Neutrophil (primary cell): ENCODE measurements around the gene SYT3.

ENCODE experiments used
- H3K27ac ChIP-seq: fragments of 200-600 bp; sonication (generic); 2 replicates; pipeline ENCODE4 v1.5.1; 2016; ENCODE audit warnings: mild to moderate bottlenecking, moderate library complexity
- H3K27me3 ChIP-seq: fragments of 200-600 bp; sonication (generic); 2 replicates; pipeline ENCODE4 v1.6.0; 2016; ENCODE audit warnings: mild to moderate bottlenecking
- H3K36me3 ChIP-seq: fragments of 200-600 bp; sonication (generic); 2 replicates; pipeline ENCODE4 v1.5.1; 2017
- H3K4me1 ChIP-seq, 2 experiments: fragments of 200-600 bp in 1 of 2; sonication (generic) in 1 of 2; 1 replicate in 1 of 2; 2 replicates in 1 of 2; pipeline versions ENCODE4 v1.5.1 to v1.6.1; 2013 to 2016; ENCODE audit warnings: low read depth in 1 of 2, low read length in 1 of 2, mild to moderate bottlenecking in 1 of 2, moderate library complexity in 1 of 2; ENCODE audit not compliant: control insufficient read depth in 1 of 2, insufficient read depth in 1 of 2
- H3K4me3 ChIP-seq, 2 experiments: fragments of 200-600 bp in 1 of 2; sonication (generic) in 1 of 2; 1 replicate in 1 of 2; 2 replicates in 1 of 2; pipeline ENCODE4 v1.5.1; 2013 to 2016; ENCODE audit warnings: low read depth in 1 of 2, low read length in 1 of 2, mild to moderate bottlenecking in 1 of 2, moderate library complexity in 1 of 2
- H3K9me3 ChIP-seq: fragments of 200-600 bp; sonication (generic); 2 replicates; pipeline ENCODE4 v1.5.1; 2016
- CTCF ChIP-seq: fragments of 200-600 bp; sonication (generic); IDR thresholded peaks from 2 replicates; pipeline ENCODE4 v1.5.1; 2016; ENCODE audit warnings: antibody characterized with exemption

The SYT3 gene

DNA sequence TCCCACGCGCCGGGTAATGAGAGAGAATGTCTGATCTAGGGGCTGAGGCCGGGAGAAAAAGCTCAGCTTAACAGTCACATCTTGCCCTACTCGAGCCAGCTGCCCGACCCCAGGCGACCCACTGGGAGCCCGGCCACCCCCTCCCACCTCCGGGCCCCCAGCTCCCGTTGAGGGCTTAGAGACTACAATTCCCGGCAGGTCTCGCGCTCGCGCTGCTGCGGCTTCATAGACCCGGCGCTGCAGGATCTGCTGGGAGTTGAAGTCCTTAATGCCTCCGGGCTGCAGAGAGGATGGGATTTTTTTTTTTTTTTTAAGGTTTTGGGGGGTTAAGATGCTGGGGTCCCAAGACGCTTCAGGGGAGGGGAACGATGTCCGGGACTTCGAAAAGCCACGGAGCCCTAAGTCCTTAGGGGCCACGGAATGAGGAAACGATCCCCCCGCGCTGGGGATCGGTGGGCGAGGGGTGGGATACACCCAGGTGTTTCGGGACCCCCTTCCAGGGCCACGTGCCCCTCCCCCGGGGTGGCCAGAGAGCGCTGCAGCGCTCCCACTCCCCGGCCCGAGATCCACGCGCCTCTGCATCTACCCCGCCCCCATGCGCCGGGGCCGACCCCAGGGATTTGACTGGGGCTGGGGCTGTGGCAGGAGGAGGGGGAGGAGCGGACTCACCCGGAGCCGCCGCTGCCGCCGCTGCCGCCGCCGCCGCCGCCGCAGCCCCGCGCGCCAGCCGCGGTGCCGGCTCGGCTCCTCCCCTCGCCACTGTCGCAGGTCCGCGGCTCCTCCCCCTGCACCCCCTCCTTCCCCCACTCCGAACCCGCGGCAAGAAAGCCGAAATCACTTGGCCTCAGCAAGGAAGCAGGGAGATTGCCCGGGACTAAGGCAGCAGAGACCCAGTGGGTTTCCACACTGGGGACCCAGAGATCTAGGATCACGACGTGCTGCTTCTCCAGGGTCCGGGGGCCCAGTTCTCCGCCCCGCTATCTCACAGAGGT is at the start of gene SYT3:
Gene SYT3, minus strand, starts transcription at position 761 of the 992 bp plus-strand sequence. CDS start 2,470 bp downstream, outside the sequence.
- no peaks in the 10 kb centered on the region for H3K36me3 ChIP-seq
- H3K4me3 ChIP-seq = no peak within 1 kb of the TSS
- H3K4me1 ChIP-seq = no peaks in the 10 kb centered on the region
- peaks cover 91% of the 10 kb centered on the region for H3K27me3 ChIP-seq
- no peak for TF ChIP-seq CTCF
- no peaks in the 10 kb centered on the region for H3K9me3 ChIP-seq
- no peak within 1 kb of the TSS for H3K27ac ChIP-seq

DNA sequence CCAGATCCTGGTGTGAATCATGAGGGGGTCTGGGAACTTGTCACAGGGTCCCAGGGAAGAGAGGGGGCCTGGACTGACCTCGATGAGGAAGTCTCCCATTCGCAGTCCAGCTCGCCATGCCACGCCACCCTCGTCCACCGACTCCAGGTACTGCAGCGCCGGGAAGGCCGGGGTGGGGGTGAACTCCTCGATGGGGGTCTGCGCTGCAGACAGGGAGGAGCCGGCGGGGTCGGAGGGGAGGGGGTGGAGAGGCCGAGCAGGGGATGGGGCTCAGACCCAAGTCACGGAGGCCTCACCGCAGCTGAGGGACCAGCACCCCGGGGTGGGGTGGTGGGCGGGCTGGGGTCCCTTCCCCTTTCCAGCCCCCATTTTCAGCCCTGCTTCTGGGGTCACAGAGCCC is 49.1 kb upstream of the SYT3 start:
- Histone ChIP-seq H3K4me3 (no peak overlapping the region), H3K27ac (no peak overlapping the region), H3K4me1 (no peaks in the 10 kb centered on the region), H3K27me3 (peaks cover 99% of the 10 kb centered on the region), H3K9me3 (no peaks in the 10 kb centered on the region), H3K36me3 (no peaks in the 10 kb centered on the region)
- TF ChIP-seq CTCF = no peak

GRCh38 chr19:50686310-50687032 is 46.8 kb upstream of the SYT3 start:
- H3K4me3 ChIP-seq = no peak overlapping the region
- no peaks in the 10 kb centered on the region for H3K4me1 ChIP-seq
- H3K27ac ChIP-seq = no peak overlapping the region
- no peaks in the 10 kb centered on the region for H3K9me3 ChIP-seq
- H3K36me3 ChIP-seq = no peaks in the 10 kb centered on the region
- no peak for TF ChIP-seq CTCF
- H3K27me3 ChIP-seq = peaks cover 96% of the 10 kb centered on the region

DNA sequence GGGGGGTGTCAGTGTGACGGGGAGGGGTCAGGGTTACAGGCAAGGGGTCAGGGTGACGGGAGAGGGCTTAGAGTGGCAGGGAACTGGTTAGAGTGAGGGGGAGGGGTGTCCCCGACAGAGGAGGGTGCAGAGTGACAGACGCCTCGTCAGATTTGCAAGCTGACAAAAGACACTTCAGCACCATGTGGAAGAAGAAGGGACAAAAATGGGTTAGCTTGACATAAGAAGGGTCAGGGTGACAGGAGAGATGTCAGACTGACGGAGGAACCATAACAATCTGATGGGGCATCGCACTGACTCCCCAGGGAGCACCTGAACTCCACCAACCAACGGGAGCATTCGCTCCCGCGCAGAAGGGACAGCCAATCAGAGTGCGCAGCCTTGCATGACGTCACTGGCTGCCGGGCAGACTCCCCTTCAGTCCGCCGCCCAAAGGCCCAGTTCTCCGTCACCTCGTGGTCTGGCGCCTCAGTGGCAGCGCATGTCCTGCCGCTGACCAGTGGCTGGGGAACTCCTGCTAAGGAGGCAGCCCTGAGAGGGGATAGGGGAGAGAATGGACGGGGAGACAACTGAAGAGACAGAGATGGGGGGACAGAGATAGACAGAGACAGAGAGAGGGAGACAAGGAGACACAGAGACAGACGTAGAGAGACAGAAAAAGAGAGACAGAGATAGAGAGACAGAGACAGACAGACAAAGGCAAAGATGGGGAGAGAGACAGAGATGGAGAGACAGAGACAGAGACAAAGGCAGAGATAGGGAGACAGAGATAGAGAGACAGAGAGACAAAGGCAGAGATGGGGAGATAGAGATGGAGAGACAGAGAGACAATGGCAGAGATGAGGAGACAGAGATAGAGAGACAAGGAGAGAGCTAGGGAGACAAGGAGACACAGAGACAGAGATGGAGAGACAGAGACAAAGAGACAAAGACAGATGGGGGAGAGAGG is 39.8 kb upstream of the SYT3 start:
- TF ChIP-seq CTCF = no peak
- H3K9me3 ChIP-seq = no peaks in the 10 kb centered on the region
- no peak overlapping the region for H3K27ac ChIP-seq
- H3K27me3 ChIP-seq = peaks cover 80% of the 10 kb centered on the region
- H3K4me3 ChIP-seq = no peak overlapping the region
- H3K36me3 ChIP-seq = no peaks in the 10 kb centered on the region
- no peaks in the 10 kb centered on the region for H3K4me1 ChIP-seq

DNA sequence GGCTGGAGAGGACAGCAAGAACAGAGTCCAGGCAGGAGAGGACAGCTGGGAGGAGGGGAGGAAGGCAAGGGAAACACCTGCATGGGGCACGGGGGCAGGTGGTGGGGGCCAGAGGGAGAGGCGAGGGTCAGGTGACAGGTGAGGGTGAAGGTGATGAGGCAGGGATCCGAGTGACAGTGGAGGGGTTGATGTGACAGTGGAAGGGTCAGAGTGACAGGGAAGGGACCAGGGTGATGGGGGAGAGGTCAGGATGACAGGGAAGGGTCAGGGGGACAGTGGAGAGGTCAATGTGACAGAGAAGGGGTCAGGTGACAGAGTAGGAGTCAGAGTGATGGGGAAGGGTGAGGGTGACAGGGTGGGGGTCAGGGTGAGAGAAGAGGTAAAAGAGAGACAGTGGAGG is 38.6 kb upstream of the SYT3 start:
- H3K4me3 ChIP-seq = no peak overlapping the region
- H3K27ac ChIP-seq = no peak overlapping the region
- H3K9me3 ChIP-seq = no peaks in the 10 kb centered on the region
- peaks cover 80% of the 10 kb centered on the region for H3K27me3 ChIP-seq
- TF ChIP-seq CTCF = no peak
- H3K36me3 ChIP-seq = no peaks in the 10 kb centered on the region
- no peaks in the 10 kb centered on the region for H3K4me1 ChIP-seq
